IMR-90 (cell line): ENCODE measurements around the gene PLD1.

Experiments used
- BHLHE40 ChIP-seq: fragments of 150-350 bp; IDR thresholded peaks from 2 replicates; pipeline ENCODE4 v1.6.1; 2016; ENCODE audit warnings: mild to moderate bottlenecking, low read depth, low read length
- CEBPB ChIP-seq: IDR thresholded peaks from 2 replicates; pipeline ENCODE4 v1.6.1; 2012; ENCODE audit warnings: low read depth, low read length, improper control_type of control experiment
- CHD1 ChIP-seq: IDR thresholded peaks from 2 replicates; pipeline ENCODE4 v1.6.1; 2012; ENCODE audit warnings: low read depth, low read length, improper control_type of control experiment
- MAFK ChIP-seq: IDR thresholded peaks from 2 replicates; pipeline ENCODE4 v1.6.1; 2012; ENCODE audit warnings: low read depth, low read length, improper control_type of control experiment
- MAZ ChIP-seq: IDR thresholded peaks from 2 replicates; pipeline ENCODE4 v1.6.1; 2012; ENCODE audit warnings: low read depth, mild to moderate bottlenecking, low read length, improper control_type of control experiment, moderate library complexity, borderline replicate concordance
- MXI1 ChIP-seq: IDR thresholded peaks from 2 replicates; pipeline ENCODE4 v1.6.1; 2012; ENCODE audit warnings: low read depth, mild to moderate bottlenecking, low read length, moderate library complexity, borderline replicate concordance
- POLR2A ChIP-seq: IDR thresholded peaks from 2 replicates; pipeline ENCODE4 v1.6.1; 2012; ENCODE audit warnings: mild to moderate bottlenecking, low read depth, low read length
- RAD21 ChIP-seq: IDR thresholded peaks from 2 replicates; pipeline ENCODE4 v1.6.1; 2012; ENCODE audit warnings: low read length, improper control_type of control experiment
- RCOR1 ChIP-seq: IDR thresholded peaks from 2 replicates; pipeline ENCODE4 v1.6.1; 2012; ENCODE audit warnings: mild to moderate bottlenecking, low read length, improper control_type of control experiment; ENCODE audit not compliant: insufficient replicate concordance
- RFX5 ChIP-seq: IDR thresholded peaks from 2 replicates; pipeline ENCODE4 v1.8.0; 2012; ENCODE audit warnings: low read depth, mild to moderate bottlenecking, low read length, moderate library complexity
- SMC3 ChIP-seq: fragments of 150-350 bp; IDR thresholded peaks from 2 replicates; pipeline ENCODE4 v1.6.1; 2016; ENCODE audit warnings: low read depth, mild to moderate bottlenecking, antibody characterized with exemption, low read length, moderate library complexity
- USF2 ChIP-seq: fragments of 150-350 bp; IDR thresholded peaks from 2 replicates; pipeline ENCODE4 v1.6.1; 2017; ENCODE audit warnings: mild to moderate bottlenecking, antibody characterized with exemption, low read length, low read depth
- TF ChIP-seq, protein P1 (sequence below): fragments of 150-350 bp; IDR thresholded peaks from 2 replicates; pipeline ENCODE4 v1.6.1; 2016; ENCODE audit warnings: low read depth, mild to moderate bottlenecking, low read length, moderate library complexity, borderline replicate concordance
- TF ChIP-seq, protein P2 (sequence below): conservative IDR thresholded peaks from 2 replicates; pipeline ENCODE4 v1.5.1; 2012; ENCODE audit warnings: mild to moderate bottlenecking, low read depth, low read length, improper control_type of control experiment

- TF ChIP-seq, protein P1, sequence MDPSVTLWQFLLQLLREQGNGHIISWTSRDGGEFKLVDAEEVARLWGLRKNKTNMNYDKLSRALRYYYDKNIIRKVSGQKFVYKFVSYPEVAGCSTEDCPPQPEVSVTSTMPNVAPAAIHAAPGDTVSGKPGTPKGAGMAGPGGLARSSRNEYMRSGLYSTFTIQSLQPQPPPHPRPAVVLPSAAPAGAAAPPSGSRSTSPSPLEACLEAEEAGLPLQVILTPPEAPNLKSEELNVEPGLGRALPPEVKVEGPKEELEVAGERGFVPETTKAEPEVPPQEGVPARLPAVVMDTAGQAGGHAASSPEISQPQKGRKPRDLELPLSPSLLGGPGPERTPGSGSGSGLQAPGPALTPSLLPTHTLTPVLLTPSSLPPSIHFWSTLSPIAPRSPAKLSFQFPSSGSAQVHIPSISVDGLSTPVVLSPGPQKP: no peak
- TF ChIP-seq POLR2A: no peak
- no peak for TF ChIP-seq SMC3
- TF ChIP-seq RCOR1: no peak
- no peak for TF ChIP-seq BHLHE40
- TF ChIP-seq, protein P2, sequence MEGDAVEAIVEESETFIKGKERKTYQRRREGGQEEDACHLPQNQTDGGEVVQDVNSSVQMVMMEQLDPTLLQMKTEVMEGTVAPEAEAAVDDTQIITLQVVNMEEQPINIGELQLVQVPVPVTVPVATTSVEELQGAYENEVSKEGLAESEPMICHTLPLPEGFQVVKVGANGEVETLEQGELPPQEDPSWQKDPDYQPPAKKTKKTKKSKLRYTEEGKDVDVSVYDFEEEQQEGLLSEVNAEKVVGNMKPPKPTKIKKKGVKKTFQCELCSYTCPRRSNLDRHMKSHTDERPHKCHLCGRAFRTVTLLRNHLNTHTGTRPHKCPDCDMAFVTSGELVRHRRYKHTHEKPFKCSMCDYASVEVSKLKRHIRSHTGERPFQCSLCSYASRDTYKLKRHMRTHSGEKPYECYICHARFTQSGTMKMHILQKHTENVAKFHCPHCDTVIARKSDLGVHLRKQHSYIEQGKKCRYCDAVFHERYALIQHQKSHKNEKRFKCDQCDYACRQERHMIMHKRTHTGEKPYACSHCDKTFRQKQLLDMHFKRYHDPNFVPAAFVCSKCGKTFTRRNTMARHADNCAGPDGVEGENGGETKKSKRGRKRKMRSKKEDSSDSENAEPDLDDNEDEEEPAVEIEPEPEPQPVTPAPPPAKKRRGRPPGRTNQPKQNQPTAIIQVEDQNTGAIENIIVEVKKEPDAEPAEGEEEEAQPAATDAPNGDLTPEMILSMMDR: no peak
- TF ChIP-seq USF2: no peak
- no peak for TF ChIP-seq MAFK
- TF ChIP-seq MAZ: no peak
- no peak for TF ChIP-seq CEBPB
- TF ChIP-seq RFX5: no peak
- no peak for TF ChIP-seq RAD21
- no peak for TF ChIP-seq CHD1
- TF ChIP-seq MXI1: no peak
Measured at GRCh38 chr3:171850960-171851659, 40.8 kb upstream of the PLD1 start.
